CD1c-positive myeloid dendritic cell (primary cell): Measurements from ENCODE around the gene HAUS7.

Experiments
- DNase-seq: peaks from one replicate; pipeline ENCODE4 v3.0.0-alpha.2; 2016; ENCODE audit errors: extremely low spot score

HAUS7 gene

GRCh38 chrX:153456161-153456560, 14.2 kb downstream of the HAUS7 start:
- DNase-seq, result no peak

GRCh38 chrX:153455571-153455970, 14.8 kb downstream of the HAUS7 start:
- DNase-seq, result no peak

GRCh38 chrX:153454901-153455550, 15.3 kb downstream of the HAUS7 start:
- no peak for DNase-seq

- no peak for DNase-seq
Measured at GRCh38 chrX:153450949-153451277, 19.5 kb downstream of the HAUS7 start.

- no peak for DNase-seq
Measured at GRCh38 chrX:153450114-153450948, 20.0 kb downstream of the HAUS7 start.

- no peak for DNase-seq
Measured at GRCh38 chrX:153449368-153450113, 20.8 kb downstream of the HAUS7 start.

GRCh38 chrX:153448556-153449367, 21.6 kb downstream of the HAUS7 start:
- no peak for DNase-seq

GRCh38 chrX:153447581-153447960, 22.8 kb downstream of the HAUS7 start:
- DNase-seq, result no peak

- DNase-seq, result no peak
Measured at GRCh38 chrX:153446950-153447580, 23.3 kb downstream of the HAUS7 start.

- DNase-seq, result no peak
Measured at GRCh38 chrX:153446636-153446936, 23.8 kb downstream of the HAUS7 start.

- DNase-seq, result no peak
Measured at GRCh38 chrX:153445856-153446635, 24.3 kb downstream of the HAUS7 start, which contains the start of gene TREX2. TREX2 (minus strand) TSS chrX:153446056; CDS start chrX:153445430, 626 bp downstream.

- DNase-seq, result no peak
Measured at GRCh38 chrX:153445106-153445855, 25.1 kb downstream of the HAUS7 start.

- DNase-seq, result no peak
Measured at GRCh38 chrX:153444333-153445011, 25.9 kb downstream of the HAUS7 start.

GRCh38 chrX:153443476-153444332, 26.7 kb downstream of the HAUS7 start:
- no peak for DNase-seq

GRCh38 chrX:153442463-153442862, 27.9 kb downstream of the HAUS7 start:
- no peak for DNase-seq

- DNase-seq, result no peak
Measured at GRCh38 chrX:153441981-153442380, 28.4 kb downstream of the HAUS7 start.

GRCh38 chrX:153441296-153441695, 29.1 kb downstream of the HAUS7 start:
- no peak for DNase-seq

- DNase-seq, result no peak
Measured at GRCh38 chrX:153440556-153441135, 29.7 kb downstream of the HAUS7 start.
